ENCODE data around the gene SERPINA3.

DNA sequence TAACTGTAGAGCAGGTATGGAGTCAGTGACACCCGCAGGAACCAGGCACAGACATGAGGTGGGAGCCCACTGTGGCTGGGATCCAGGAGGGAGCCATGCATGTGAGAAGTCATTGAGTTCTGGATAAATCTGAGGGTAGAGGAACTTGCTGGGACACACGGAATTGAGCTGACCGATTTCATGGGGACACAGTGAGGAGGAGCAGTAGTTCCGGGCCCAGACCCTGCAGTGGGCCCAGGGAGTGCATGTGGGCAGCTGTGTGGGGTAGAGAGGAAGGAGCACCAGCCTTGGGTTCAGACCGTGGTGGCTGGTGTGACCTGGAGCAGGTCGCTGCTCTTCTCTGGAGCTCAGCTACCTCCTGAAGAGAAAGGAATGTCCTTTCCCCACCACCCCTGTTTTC lies 8.4 kb downstream of the SERPINA3 start:
- TF ChIP-seq, protein P1, sequence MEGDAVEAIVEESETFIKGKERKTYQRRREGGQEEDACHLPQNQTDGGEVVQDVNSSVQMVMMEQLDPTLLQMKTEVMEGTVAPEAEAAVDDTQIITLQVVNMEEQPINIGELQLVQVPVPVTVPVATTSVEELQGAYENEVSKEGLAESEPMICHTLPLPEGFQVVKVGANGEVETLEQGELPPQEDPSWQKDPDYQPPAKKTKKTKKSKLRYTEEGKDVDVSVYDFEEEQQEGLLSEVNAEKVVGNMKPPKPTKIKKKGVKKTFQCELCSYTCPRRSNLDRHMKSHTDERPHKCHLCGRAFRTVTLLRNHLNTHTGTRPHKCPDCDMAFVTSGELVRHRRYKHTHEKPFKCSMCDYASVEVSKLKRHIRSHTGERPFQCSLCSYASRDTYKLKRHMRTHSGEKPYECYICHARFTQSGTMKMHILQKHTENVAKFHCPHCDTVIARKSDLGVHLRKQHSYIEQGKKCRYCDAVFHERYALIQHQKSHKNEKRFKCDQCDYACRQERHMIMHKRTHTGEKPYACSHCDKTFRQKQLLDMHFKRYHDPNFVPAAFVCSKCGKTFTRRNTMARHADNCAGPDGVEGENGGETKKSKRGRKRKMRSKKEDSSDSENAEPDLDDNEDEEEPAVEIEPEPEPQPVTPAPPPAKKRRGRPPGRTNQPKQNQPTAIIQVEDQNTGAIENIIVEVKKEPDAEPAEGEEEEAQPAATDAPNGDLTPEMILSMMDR (IDR thresholded peaks at IDR 0.05): no peak
- TF ChIP-seq POLR2A (IDR thresholded peaks at IDR 0.05): no peak

Measured in uterus (tissue), 2 donors.